Subcutaneous adipose tissue (tissue), 4 donors: ENCODE measurements around the gene SLC39A3. TPM values are rescaled to one million over a fixed set of nuclear protein-coding genes. Genes with fewer than 3 reads are reported as not detected.

Experiments
- total RNA-seq, 4 donors: library from RNA; depleted of rRNA; stranded (reverse); fragments of >200 nt; gene quantifications; one replicate each; pipeline ENCODE4 v1.1.0, GENCODE V29; 2016
- TF ChIP-seq, protein P1 (sequence below): fragments of 450-650 bp; IDR thresholded peaks from one replicate; pipeline ENCODE4 v1.5.1; 2016; ENCODE audit warnings: low read depth, mild to moderate bottlenecking, control low read depth, antibody characterized with exemption, moderate library complexity

SLC39A3 gene
- total RNA-seq, 4 donors from 2014 or later = 15.2 to 25.4 (median 21.3) TPM

- TF ChIP-seq, protein P1, sequence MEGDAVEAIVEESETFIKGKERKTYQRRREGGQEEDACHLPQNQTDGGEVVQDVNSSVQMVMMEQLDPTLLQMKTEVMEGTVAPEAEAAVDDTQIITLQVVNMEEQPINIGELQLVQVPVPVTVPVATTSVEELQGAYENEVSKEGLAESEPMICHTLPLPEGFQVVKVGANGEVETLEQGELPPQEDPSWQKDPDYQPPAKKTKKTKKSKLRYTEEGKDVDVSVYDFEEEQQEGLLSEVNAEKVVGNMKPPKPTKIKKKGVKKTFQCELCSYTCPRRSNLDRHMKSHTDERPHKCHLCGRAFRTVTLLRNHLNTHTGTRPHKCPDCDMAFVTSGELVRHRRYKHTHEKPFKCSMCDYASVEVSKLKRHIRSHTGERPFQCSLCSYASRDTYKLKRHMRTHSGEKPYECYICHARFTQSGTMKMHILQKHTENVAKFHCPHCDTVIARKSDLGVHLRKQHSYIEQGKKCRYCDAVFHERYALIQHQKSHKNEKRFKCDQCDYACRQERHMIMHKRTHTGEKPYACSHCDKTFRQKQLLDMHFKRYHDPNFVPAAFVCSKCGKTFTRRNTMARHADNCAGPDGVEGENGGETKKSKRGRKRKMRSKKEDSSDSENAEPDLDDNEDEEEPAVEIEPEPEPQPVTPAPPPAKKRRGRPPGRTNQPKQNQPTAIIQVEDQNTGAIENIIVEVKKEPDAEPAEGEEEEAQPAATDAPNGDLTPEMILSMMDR = no peak
Observed at GRCh38 chr19:2736550-2737190, 3.1 kb downstream of the SLC39A3 start.

GRCh38 chr19:2735374-2735773 lies 4.4 kb downstream of the SLC39A3 start:
- TF ChIP-seq, protein P1 = no peak

DNA sequence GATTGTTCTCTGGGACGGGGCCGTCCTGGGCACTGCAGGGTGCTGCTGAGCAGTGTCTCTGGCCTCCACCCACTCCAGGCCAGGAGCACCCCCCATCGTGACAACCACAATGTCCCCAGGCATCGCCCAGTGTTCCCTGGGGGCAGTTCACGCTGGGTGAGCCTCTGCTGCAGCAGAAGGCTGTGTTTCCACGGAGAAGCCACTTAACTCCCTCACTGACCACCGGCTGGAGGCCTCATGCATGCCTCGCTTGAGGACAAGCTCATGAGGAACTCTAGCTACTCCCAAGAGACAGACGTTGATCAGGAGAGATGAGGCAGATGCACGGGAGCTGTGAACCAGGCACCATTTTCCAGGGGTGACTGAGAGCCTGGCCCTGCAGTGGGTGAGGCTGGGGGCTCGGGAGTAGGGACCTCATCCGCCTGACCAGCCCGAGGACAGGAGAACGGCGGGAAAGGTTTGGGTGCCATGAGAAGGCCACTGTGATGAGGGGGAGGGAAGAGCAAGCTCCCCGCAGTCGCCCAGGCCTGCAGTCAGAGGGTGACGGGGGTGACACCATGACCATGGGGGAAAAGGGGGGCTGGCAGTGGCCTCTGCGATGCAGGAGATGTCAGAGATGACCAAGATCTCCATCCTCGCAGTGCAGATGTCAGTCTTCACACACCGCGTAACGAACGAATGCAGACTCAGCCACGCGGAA lies 5.1 kb downstream of the SLC39A3 start:
- TF ChIP-seq, protein P1 = no peak

- TF ChIP-seq, protein P1 = no peak
Observed at GRCh38 chr19:2733930-2734588, 5.8 kb downstream of the SLC39A3 start.

- TF ChIP-seq, protein P1 = no peak
Observed at GRCh38 chr19:2732883-2733282, 6.9 kb downstream of the SLC39A3 start.

GRCh38 chr19:2732157-2732725 lies 7.6 kb downstream of the SLC39A3 start:
- TF ChIP-seq, protein P1 = no peak
